Stimulated activated CD4-positive, alpha-beta T cell treated with anti-CD3 and anti-CD28 coated beads, Interleukin-4, amount 100 ng/mL, for 1 hour (primary cell): ENCODE results near the gene LRRN3.

Experiments
- DNase-seq: peaks from one replicate; pipeline ENCODE4 v3.0.0-alpha.2; 2020

Gene LRRN3

DNA sequence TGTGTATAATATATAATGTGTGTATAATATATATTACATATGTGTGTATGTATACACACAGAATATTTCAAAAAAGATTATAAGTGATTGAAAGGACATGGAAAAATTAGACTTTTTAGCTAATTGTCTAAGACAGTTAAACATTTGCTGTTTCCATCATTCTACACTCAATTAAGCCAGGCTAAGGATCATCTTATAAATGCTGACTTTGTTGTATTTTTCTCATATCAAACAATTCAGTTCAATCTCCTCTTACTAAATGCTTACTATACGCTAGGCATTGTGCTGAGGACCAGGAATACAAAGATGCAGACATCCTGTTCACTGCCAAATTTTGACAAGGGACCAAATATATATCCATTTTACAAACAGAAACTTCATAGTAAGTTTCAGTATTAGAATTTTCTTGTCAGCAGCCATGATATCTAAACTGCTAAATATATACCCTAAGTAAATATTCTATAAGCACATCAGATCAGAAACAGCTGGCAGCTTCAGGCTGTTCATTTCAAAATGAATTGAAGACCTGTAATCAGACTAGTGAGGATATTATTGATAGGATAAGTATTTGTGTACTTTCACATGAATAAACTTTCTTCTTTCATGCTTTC is 10.3 kb upstream of the LRRN3 start:
- no peak for DNase-seq

DNA sequence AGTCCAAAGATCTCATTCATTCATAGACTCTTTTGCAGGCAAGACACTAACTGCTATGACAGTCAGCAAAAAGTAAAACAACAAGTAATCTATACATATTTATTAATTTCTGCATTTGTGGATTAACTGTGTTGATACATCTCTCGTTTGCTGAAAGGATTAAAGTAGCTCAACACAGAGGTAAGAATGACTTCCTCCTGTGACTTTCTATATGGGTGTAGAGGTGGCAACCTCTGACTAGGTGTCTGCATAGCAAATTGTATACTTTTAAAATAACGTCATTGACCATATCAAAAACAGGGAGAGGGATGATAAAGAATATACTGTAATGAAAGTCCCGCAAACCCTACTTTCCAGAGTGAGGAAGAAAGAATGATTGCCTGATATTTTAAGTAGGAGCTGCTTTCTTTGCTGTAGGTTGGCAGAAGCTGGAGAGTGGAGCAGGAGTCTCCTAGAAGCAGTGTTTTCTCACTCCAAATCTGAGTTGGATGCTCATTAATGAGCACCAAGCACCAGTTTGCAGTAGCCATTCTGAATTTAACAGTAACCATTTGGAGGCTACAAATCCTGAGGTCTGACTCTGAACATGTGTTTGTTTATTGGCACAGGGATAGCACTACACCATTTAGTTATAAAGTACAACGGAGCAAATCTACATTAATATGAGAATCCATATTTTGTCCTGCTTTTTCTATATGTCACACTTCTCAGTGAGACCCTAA is 9.2 kb upstream of the LRRN3 start:
- no peak for DNase-seq

DNA sequence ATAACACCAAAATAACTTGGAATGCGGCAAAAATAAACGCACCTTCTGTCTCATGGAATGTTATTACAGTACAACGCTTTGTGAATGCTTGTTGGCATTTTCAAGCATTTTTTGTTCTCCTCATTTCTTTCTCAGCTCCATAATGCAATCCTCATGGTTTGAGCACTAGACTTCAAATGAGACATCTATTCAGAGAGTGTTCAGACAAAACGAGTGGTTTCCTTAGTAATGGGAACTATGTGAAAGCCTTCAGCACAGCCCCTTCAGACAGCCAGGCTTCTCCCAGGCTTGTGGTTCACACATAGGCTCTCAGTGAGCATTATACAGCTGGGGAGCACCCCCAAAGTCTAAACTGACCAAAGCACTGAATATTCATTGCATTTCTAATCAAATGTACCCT is 8.6 kb upstream of the LRRN3 start:
- no peak for DNase-seq

DNA sequence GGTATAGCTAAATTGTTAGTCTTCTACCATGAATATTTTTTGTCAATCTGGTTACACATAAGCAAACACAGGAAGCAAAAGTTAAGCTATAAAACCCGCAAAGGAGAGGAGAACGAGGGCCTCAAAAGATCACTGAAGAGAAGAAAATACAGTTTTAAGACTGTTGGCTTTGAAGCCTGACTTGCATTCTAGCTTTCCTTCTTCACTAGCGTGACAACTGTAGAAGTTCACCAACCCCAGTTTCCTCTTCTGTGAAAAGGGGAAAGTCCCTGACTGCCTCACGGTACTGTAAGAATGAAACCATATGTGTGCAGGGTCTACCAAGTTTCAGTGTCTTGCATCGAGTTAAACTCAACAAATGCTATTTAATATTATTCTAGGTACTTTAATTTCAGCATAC is 7.5 kb upstream of the LRRN3 start:
- no peak for DNase-seq

DNA sequence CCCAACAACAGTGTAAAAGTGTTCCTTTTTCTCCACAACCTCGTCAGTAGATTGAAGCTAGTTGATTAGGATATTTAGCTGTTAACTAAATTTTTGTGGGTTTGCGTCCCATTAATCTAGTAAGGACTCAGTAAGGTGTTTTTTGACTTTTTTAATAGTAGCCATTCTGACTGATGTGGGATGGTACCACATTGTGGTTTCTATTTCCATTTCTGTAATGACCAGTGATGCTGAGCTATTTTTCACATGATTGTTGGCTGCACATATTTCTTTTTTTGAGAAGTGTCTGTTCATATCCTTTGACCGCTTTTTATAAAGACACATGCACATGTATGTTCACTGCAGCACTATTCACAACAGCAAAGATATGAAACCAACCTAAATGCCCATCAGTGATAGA is 5.6 kb upstream of the LRRN3 start:
- DNase-seq = no peak

DNA sequence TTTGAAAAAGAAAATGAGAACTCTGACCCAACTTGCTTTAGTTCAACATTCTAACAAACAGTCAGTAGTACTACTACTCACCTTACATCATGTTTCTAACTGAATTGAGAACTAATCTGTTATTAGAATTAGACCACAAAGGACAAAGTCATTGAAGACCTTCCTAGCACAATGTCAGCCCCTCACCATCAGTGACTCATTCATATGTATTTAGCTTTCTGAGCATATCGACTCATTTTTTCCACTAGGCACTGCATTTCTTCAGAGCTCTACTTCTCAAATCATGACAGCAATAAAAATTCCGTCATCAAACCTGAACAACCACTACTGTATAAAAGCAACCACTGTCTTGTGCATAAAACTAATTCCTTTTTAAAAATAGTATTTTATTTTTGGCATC is 4.4 kb upstream of the LRRN3 start:
- DNase-seq = no peak

DNA sequence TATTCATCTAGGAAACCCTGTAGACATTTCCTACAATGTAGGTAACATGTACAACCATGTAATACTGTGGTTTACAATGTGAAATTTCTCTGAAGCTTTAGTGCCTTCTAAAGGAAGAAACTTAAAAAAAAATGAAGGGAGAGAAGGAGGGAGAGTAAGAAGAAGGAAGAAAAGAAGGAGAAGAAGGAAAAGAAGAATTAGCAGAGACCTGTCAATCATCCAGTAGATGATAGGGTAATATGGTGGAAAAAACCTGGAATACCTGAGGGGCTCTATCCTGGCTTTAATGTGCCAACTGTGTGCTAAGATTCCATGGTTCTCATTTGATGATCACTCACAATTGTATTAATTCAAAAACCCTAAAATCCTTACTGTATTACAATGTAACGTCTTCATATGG is 2.6 kb upstream of the LRRN3 start:
- no peak for DNase-seq

DNA sequence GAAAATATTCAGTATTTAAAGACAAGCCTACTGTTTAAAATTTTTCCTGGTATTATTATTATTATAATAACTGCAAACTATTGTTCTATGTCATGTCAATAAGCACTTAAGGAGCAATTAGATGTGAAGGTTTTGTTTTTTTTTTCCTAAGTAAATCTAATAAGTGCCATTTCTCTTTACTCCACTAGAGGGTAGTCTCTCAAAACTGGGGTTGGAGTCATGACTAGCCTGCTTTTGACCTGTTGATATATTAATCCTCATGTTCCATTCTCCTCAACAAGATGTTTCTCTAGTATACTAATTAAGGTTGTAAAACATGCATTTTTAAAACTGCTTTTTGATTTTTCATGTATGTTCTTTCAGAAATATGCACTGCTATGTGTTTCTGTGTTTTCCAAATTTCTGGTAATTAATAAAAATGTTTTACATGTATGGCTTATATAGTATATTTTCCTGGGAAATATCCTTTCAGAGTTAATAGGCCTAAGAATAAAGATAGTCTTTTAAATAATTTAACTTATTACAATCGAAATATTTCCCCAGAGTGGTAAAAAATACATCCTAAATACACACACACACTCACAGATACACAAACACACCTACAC is 1.0 kb upstream of the LRRN3 start:
- no peak for DNase-seq

DNA sequence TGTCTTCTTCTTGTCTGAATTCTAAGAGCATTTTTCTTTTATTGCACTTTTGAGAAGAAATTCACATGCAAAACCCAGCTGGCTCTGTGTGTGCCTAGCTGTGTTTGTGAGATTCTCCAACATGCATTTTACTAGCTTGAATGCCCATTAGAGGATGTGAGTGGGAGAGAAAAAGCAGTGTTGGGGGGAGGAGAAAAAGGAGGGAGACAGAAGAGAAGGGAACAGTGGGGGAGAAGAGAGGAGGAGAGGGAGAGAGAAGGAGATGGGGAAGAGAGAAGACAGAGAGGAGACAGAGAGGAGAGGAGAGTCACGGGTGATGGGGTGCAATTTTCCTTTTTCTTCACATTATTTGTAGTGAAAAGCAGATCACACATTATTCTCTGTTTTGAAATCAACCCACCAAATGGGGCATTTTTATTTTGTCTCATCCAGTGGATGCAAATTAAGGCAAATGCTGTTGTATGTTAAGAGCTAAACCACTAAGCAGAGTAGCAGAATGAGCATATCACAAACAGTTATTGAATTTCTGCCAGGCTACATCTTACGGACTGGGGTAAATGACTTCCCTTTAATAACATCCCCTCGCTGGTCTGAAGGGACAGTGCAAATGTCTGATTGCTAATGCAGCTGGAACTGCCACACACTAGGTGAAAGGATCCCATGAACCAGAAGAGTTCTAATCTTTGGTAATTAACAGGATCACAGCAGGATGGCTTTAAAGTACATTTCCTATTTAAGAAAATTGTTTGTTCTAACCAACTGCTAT is 849 bp downstream of the LRRN3 start:
- no peak for DNase-seq

DNA sequence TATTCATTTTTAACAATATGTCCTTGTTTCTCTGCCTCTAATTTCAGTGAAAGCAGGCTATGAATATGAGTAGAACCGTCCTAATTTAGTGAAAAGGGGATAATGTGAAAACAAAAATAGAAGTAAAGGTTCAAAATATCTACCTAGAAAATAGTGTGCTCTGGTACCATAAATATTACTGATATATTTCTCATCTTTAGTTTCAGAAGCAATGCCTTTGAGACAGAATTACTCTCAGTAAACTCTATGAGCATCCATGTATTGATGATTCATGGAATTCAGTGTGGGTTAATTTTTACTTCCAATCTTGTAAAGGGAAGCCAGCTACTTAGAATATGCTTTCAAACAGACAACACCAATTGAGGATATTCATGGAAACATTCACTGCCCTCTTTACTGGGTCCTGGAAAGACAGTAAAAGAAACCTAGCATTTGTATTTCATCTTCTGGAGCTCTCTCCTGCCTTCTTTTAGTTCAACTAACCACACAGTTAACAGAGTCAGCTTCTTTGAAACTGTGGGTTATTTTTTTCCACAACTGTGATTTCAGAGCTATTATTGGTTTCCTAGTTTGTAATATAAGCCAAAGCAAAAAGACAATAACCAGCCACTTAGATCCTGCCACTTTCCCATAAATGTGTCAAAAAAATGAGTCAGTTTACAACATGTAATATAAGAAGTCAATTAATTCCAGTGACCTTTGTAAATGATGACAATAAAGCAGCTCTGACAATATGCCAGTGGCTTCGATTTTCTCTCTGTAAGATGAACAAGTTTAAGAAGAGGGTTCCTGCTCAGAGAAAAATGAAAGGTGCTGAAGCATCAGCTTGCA is 1.7 kb downstream of the LRRN3 start:
- no peak for DNase-seq

DNA sequence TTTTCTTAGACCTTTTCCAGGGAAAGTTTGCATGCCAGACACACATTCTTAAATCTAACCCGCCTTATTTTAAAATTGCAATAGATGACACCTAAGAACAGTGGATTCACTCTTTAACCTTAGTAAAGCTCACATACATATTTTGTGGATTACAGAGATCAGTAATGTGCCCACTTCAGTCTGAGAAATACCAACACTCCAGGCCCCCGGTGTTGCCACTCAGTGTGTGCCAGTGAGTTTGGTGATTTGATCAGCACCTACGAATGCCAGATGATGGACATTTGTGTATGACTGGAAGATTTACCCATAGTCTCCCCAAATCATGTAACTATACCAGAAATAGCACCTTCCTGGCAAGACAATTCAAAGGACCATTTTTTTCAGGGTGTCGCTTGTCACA is 2.6 kb downstream of the LRRN3 start:
- no peak for DNase-seq

DNA sequence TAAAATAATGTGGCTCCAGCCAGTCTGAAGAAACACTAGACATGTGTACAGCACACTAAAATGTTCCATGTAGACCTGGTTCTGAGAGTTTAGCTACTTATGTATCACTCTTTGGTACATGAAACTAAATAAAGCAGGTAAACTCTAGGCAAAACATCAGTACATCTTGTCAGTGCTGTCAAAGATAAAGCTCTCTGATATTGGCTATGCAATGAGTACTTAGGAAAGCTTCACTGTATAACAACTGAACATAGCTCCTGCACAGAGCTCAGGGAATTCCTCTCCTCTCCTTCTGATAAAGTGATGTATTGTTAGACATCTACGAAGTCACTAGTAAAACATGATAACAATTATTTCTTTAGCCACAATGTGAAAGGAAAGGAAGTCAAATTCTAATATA is 3.5 kb downstream of the LRRN3 start:
- DNase-seq = no peak

DNA sequence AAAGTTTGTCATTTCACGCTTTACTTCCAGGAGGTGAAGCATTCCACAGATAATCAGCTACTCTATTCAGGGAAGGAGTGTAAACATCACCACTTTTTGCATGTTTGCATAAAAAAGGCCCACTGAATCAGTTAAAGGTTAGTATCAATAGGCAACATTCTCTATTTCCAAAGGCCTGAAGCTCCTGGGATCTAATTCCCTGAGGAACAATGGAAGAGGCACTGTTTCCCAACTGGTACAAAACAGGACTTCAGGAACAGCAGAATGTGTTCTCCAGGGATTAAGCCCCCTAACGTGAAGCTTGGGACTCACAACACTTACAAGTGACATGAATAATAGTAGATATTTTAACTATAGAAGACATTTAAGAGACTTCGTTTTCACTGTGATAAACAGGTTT is 6.1 kb downstream of the LRRN3 start:
- no peak for DNase-seq

DNA sequence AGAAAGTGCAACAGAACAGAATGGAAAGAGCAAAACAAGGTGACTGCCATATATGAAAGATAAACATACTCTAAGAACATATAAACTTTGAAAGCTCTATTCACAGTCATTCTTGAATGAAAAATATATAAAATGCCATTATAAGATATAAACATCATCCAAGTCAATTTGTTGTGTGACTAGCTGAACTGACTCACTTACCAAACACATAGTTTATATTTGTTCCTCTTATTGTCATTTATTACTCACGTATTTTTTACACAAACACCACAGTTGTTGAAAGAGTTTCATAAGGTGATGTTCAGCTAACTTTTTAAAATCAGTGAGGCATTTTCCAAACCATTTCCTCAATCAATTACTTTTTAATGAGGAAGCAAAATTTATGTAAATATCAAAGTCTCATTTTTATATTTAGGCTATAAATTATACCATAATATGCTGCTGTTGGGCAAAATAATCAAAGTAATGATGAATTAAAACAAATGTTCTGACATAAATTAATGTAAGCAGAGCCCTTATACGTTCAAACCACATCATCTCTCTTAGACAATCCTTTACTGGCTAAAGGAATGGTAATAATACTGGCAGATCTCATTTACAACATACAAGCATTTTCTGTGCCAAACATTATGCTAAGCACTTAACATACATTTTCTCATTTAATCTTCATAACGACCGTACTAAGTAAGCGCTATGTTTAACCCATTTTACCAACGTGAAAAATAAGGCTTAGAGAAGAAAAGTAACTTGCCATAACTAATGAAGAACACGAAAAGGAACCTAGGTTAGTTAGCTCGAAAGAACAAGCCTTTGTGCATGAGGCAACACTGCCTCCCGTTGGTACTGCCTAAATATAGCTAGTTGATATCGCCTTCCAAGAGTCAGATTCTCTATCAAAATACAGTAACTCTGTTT is 7.3 kb downstream of the LRRN3 start:
- DNase-seq = peak; percentile 63

DNA sequence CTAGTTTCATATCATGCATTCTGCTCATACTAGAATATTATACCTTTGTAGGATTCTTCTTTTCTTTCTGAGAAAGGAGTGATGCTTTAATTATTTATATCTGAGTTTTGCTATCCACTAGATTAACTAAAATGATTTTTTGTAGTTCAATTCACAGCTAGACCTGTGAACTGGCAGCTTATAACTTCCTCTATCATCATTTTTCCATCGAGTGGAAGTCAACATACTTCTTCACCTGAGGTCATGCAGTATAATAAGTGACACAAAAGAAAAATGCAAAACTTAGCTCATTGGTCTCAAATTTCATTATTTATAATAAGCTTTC is 8.0 kb downstream of the LRRN3 start:
- no peak for DNase-seq

DNA sequence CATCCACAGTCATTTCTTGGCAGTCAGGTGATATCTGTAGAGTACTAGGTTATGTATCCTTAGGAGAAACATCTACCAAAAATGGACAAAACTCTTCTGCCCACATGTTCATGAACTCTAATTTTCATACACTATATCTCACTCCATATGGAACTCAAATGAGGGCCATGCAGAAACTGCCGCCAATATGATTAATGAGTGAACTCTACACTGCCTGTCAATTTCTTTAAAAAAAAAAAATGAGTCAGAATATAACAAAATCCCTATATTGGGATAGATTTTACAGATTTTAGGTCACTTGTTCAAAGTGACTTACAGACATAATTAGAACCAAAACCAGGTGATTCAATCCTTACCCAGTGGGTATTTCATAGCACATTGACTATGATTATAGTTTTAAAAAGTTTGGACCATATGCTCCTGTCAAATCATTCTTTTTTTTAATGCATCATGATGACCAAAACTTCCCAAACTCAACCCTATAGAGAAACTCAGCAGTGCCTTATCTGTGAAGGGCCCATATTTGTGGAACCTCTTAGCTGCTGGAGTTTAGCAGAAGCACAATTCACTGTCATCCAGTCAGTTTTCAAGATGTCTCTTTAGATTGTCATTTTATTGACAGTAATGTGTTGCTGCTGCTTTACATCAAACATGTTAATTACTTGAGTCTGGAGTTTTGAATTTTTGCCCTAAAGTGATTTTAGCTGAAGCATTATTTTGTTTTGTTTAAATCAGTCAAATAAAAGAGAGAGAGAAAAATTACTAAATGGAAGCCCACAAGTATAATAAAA is 11.1 kb downstream of the LRRN3 start:
- DNase-seq = no peak

DNA sequence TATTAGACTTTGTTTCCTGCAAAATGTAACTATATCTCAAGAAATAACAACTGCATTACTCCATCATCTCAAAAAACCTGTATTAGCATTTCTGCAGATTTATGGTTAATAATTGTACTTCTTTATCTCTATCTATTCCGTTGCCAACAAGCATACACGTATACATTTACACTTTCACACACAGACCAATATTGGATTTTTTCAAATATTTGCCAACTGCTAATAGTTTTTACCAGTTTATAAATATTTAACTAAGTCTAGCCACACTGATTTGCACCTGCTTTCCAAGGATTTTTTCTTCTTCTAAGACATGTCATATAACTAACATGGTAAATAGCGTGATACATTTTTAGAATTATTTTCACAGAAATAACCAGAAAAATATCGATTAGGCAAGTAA is 12.2 kb downstream of the LRRN3 start:
- no peak for DNase-seq

DNA sequence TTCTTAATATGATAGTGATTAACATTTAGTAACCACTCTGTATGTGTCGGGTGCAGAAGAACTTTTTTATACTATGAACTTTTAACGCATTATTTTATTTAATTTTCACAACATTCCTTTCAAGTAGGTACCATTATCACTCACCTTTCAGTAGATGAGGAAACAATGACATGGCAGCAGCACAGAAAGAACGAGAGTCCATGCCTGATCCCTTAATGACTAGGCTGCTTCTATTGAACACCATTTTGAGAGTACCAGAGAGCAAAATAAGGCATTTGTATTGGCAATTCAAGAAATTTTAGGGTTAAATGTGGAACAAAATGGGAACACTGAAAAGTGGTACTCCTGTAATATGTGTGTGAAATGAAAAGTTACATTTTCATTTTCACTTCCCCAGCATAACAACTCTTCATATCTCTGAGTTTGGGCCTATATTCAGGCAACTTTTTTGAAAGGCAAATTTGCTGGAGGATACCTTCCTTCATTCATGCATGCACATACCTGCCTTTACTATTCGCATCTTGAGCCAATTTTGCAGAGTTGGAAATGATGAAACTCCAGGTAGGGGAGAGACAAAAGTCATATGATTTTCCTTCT is 12.8 kb downstream of the LRRN3 start:
- no peak for DNase-seq

DNA sequence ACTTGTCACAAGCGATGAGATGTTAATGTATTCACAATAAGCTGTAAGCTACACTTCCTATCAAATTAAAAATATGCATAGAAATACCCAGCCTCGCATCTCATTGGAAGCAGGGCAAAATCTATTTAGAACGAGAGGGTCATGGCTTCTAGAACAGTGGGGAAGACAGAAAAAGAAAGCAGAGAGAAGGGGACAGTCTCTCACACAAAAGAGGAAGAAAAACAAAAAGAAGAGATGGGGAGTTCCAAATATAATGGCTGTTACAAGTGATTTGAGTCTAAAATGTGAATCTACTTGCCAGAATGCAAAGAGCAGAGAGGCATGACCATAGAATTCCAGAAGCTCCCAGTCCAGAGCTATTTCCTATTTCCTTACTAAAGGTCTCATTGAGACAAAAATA is 13.8 kb downstream of the LRRN3 start:
- DNase-seq = no peak

DNA sequence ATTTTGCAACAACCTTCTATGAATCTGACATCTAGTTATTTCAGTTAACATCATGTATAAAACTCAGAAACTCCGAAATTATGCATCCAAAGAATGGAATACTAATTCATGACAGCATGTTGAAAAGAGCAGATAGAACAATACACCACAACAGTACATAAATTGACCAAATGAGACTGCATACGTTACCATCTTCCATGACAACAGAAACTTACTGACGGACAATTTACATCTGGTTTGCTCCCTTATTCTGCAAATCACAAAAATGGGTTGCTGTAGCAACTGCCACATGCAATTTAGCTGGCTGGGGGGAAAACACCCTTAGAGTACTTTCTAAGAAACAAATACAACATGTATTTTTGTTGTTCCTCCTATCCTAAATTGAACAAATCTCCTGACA is 14.3 kb downstream of the LRRN3 start:
- no peak for DNase-seq

DNA sequence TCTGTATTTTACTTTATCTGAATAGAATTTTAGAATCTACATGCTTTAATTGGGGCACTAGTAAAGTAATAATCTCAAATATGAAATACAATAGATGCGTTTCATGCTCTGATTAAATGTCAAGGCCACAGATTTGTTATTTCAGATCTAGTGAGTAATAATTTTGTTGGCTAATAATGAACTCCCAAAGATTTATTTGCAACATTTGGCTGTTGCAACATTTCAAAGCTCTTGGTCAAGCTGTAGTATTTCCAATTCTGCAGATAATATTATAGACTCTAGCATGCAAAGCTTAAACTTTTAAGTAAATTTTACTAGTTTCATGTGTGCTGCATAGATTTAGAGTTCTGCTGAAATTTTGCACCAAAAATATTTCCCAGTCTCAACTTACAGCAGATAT is 16.7 kb downstream of the LRRN3 start:
- no peak for DNase-seq
